ENCODE data around the gene RGS19.
"Not testable (repeated sequence)": the region's sequence is repeated elsewhere in the genome, so short reads cannot be mapped to it uniquely, and the experiment has no call there.

The RGS19 gene

DNA sequence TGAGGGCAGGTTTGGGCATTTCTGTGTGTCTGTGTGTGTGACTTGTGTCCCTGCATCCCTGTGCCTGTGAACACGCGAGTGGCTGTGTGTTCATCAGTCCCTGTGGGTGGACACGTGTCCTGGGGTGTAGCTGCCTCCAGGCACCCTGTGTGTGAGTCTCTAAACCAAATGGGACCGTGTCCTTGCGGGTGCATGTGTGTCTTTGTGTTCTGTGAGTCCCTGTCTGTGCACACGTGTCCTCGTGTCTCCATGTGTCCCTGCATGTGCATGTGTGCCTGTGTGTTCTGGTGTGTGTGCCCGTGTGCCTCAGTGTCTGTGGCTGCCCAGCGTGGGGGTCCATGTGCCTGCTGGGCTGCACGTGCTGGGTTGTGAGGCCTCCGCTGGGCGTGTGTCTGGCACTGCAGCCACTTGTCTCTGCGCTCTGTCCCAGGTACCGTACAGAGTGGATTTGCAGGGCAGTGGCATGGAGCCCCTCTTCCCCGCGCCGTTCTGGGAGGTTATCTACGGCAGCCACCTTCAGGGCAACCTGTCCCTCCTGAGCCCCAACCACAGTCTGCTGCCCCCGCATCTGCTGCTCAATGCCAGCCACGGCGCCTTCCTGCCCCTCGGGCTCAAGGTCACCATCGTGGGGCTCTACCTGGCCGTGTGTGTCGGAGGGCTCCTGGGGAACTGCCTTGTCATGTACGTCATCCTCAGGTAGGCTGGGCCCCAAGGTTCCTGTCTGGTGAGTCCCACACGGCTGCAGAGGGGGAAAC lies 13.1 kb upstream of the RGS19 start:
- DNase-seq = no peak

- DNase-seq = no peak
These were observed 12.5 kb upstream of the RGS19 start for GRCh38 chr20:64091770-64092169.

- no peak for DNase-seq
These were observed 12.0 kb upstream of the RGS19 start for GRCh38 chr20:64091340-64091739.

GRCh38 chr20:64090165-64090564 lies 10.8 kb upstream of the RGS19 start:
- no peak for DNase-seq

- DNase-seq = not testable (repeated sequence)
These were observed 9.3 kb upstream of the RGS19 start for GRCh38 chr20:64088586-64088985.

DNA sequence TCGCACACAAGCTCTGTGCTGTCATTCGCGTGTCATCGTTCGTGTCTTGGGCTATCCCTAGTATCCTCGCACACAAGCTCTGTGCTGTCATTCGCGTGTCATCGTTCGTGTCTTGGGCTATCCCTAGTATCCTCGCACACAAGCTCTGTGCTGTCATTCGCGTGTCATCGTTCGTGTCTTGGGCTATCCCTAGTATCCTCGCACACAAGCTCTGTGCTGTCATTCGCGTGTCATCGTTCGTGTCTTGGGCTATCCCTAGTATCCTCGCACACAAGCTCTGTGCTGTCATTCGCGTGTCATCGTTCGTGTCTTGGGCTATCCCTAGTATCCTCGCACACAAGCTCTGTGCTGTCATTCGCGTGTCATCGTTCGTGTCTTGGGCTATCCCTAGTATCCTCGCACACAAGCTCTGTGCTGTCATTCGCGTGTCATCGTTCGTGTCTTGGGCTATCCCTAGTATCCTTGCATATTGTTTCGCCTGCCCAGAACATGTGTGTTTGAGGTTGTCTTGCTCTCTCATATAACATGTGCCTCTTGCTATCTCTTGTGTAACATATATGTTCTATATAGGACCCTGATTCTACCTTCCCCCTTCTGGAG lies 8.0 kb upstream of the RGS19 start:
- not testable (repeated sequence) for DNase-seq

DNA sequence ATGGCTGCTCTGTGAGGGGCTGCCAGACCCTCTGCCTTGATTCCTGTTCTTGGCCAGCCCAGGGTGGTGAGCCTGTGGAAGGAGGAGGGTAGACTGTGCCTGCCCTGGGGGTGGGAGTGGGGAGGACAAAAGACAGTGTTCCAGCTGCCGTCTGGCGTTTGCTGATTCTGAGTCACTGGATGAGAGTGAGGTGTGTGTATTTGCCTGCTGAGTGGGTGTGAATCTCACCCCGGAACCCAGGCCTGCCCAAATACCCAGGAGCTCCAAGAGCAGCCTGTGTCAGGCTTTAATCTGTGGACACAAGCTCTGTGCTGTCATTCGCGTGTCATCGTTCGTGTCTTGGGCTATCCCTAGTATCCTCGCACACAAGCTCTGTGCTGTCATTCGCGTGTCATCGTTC lies 7.5 kb upstream of the RGS19 start:
- DNase-seq = no peak

- no peak for DNase-seq
These were observed 5.4 kb upstream of the RGS19 start for GRCh38 chr20:64084685-64085152.

- DNase-seq = no peak
These were observed 4.7 kb upstream of the RGS19 start, which contains the start of gene LKAAEAR1 for GRCh38 chr20:64083804-64084684. LKAAEAR1 (minus strand) TSS chr20:64084398; CDS start chr20:64084219, 179 bp downstream.

DNA sequence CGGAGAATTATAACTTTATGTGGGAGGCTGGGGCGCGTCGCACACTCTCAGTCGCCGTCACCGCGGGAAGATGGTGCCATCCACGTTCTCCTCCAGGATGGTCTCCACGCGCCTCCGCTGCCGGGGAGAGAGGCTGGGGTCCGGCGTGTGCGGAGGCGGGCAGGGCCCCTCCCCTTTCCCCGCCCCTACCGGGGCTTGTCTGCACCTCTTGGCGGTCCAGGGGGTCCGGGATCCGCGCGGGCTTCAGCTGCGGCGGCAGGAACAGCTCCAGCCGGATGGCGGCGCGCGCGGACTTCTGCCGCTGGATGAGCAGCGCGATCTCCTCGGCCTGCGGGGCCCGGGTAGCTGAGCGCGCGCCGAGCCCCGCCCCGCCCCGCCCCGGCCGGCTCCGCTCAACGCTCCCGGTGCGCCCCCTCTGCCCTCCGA lies 4.1 kb upstream of the RGS19 start:
- DNase-seq = no peak

- no peak for DNase-seq
These were observed 3.6 kb upstream of the RGS19 start for GRCh38 chr20:64082820-64083377.

GRCh38 chr20:64082126-64082731 lies 2.9 kb upstream of the RGS19 start:
- no peak for DNase-seq

DNA sequence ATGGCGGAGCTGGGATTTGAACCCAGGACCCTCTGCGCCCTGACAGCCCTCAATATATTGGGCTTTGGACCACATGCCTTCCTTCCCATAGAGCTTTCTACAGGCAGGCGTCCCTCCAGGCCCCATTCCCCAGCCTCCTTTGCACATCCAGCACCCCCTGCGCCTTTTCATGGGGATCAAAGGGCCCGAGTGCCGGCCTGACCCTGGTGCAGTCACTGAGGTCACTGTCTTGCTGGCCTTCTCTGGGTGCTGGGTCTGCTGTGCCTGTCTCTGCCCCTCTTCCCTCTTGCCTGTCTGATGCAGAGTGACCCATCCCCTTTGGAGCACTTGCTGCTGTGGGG lies 2.3 kb upstream of the RGS19 start:
- no peak for DNase-seq

DNA sequence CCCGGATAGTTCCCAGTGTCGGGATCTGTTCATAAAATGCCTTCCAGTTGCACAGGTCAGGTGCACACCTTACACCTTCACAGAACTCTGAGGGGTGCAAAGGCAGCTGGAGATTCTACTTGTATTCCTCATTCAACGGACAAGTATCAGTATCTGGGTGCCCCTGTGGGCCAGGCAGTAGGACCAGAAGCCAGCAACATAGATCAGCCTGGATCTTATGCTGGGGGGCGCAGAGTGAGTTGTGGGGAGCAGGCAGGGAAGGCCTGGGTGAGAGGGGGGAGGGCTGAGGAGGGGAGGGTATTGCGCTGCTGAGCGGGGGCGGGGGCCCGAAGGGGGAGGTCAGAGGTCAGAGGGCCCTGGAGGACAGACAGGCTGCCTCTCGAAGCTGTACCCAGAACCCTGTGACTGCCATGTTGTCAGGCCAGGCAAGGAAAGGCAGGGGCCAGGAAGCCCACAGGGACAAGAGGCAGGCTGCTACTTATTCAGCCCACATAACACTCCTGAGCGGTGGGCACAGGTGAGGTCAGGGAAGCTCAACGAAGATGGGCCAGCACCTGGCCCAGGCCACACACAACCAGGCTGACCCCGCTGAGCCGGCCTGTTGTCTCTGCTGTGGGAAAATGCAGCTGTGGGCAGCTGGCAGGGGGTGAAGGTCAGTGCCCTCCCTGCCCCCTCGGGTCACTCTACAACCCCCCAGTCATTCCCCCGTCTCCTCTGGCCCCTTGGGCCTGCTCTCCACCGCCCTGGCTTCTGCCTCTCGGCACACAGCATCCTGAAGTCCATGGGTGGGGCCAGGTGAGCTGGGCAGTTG lies 1.7 kb upstream of the RGS19 start:
- DNase-seq = no peak

DNA sequence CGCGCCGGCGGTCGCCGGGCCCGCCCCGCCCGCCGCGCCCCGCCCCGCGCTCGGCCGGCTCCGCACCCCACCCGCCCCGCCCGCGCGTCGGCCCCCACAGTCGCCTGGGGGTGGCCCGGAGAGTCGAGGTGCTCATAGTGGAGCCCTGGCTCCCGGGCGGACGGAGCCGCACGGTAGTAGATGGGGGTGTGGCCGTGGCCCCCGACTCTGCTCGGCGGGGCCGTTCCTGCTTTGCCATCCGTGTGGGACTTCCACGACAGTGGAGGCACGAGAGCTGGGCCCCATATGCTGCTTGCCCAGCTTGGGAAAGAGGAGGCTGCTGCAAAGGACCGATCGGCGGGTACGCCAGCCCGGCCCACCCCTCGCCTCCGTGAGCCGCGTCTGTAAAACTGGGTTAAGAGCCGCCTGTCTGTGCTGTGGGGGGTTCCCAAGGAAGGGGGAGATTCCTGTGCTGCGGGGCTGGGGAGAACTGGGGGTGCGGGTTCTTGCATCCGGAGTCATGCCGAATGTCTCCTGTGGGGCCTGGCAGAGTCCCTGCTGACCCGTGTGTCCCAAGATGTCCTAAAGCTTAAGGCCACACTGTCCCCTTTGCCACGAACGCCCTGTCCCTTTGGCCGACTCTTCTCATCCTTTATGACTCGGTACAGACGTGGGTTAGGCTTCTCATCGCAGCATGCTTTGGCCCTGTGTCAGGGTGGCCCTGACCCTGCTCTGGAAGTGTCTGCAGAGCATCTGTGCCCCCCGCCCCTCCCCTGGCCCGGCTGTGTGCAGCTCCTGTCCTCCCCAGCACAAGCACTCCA lies 895 bp upstream of the RGS19 start, which contains the start of gene OPRL1:
OPRL1 (plus strand) TSS at position 70 of the 800 bp plus-strand sequence. CDS start 12,639 bp downstream, outside the sequence.
- no peak for DNase-seq

DNA sequence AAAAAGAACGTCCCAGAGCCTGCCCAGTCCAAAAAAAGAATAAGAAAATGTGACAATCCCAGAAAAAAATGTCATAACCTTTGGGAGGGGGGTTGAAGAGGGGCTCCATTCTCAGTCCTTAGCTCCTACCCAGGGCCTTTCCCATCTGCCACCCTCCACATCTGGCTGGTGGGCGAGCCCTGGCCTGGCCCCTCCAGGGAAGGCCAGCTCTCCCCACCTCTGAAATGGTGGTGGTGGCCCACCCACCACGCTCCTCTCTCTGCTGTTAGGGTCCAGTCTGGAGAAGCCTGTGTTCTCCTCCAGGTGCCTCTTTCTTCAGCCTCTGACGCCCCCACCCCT lies 415 bp downstream of the RGS19 start:
- DNase-seq = no peak

DNA sequence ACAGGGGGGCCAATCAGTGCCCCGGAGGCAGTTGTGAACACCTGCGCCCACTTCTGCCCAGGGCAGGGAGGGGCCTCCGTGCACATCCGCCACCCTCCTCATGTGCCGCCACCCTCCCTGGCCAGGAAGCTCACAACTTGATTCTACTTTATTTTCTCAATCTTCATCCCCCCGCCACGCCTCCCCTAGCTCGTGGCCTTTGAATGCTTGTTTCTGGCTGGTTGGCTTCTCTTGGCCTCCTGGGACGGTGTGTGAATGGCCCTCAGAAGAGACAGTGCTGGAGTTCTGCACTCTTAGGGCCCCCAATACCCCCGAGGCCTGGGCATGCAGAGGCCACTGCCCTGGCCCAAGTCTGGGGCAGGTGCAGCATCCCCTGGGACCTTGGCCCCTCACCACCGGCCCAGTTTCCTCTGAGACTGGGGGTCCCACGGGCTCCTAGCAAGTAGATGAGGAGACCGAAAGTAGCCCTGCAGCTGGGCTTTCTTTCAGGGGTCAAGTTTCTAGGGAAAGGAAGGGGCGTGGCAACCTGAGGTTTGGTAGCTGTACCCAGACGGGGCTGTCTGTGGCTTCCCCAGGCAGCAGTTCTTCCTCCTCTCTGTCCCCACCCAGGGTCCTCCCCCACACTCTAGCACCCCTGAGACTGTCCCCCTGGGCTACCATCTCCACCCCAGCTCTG lies 1.3 kb downstream of the RGS19 start:
- DNase-seq = no peak

GRCh38 chr20:64077541-64077875 lies 1.8 kb downstream of the RGS19 start:
- no peak for DNase-seq

DNA sequence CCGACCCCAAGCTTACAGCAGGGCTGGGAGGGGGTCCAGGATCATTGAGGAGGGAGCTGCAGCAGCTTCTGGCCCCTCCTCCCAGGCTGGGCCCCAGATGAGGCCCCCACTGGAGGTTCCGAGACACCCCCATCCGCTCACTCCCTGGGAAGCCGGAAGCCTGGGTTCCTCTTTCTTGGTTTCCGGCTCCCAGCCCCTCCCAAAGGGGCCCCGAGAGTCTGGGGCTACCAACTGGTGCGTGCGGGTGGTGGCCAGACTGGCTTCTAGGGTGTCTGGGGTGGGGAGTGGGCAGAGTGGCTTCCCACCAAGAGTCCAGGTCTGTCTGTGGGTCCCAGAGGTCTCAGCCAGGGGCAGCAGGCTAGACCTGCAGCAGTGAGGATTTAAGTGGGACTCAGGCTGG lies 2.2 kb downstream of the RGS19 start:
- no peak for DNase-seq

Measured in NK-92 treated with Interleukin-12 subunit alpha and Interleukin-12 subunit beta, amount 100 ng/mL, for 24 hours (cell line).